Stimulated activated CD4-positive, alpha-beta T cell treated with anti-CD3 and anti-CD28 coated beads, TNF-alpha, amount 100 ng/mL, for 4 hours (primary cell): ENCODE results near the gene ZBTB8OS.
"Not testable (repeated sequence)": the region's sequence is repeated elsewhere in the genome, so short reads cannot be mapped to it uniquely, and the experiment has no call there.

ENCODE experiments used
- DNase-seq, 3 experiments: peaks; one replicate each; pipeline ENCODE4 v3.0.0-alpha.2; 2020; ENCODE audit warnings: low read depth in 3 of 3

Gene ZBTB8OS

DNA sequence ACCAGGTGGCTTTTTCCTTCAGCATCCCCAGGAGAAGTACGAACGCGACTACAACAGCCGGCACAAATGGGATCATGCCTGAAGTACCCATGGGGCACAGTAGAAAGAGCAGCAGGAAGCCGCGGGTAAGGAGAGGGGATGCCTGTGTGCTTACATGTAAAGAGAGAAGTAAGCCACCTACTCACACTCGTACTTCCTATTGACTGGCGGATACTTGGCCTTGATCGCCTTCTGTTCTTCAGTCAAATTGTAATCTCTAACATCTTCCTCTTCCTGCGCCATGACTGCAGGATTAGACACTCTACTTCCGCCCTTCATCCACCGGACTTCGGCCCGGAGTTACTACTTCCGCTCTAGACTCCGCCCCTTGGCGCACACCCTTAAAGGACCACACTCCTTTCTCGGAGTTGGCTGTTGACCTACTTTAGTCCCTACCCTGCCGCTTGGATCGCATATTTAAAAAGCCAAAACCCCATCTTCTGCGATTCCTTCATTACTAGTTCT is at the start of gene ZBTB8OS:
ZBTB8OS (minus strand) TSS at position 303 of the 504 bp plus-strand sequence; CDS start at position 282, 21 bp downstream.
- peak; percentile 64 to 80 (median 66) for DNase-seq

DNA sequence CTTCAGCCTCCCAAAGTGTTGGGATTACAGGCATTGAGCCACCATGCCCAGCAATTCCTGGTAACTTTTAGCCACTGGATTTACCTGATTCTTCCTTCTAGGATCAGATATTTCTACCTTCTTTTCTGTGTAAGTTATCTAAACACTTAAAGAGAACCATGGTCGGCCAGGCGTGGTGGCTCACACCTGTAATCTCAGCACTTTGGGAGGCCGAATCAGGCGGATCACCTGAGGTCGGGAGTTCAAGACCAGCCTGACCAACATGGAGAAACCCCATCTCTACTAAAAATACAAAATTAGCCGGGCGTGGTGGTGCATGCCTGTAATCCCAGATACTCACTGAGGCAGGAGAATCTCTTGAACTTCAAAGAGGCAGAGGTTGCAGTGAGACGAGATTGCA is 46.6 kb upstream of the ZBTB8OS start:
- DNase-seq, result not testable (repeated sequence)

DNA sequence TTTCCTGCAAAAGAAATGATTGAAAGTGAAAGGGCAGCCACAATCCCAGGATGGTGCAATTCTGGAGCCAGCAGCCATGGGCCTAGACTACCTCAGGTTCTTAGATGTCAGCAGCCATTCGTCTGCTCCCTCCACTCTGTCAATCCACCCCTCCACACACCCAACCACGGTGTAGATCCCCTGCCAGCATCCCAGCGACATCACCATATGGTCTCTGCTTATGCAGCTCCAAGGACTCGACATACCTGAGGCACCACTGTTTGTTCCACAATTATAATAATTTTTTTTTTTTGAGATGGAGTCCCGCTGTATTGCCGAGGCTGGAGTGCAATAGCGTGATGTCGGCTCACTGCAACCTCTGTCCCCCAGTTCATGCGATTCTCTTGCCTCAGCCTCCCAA is 45.7 kb upstream of the ZBTB8OS start:
- DNase-seq, result no peak

DNA sequence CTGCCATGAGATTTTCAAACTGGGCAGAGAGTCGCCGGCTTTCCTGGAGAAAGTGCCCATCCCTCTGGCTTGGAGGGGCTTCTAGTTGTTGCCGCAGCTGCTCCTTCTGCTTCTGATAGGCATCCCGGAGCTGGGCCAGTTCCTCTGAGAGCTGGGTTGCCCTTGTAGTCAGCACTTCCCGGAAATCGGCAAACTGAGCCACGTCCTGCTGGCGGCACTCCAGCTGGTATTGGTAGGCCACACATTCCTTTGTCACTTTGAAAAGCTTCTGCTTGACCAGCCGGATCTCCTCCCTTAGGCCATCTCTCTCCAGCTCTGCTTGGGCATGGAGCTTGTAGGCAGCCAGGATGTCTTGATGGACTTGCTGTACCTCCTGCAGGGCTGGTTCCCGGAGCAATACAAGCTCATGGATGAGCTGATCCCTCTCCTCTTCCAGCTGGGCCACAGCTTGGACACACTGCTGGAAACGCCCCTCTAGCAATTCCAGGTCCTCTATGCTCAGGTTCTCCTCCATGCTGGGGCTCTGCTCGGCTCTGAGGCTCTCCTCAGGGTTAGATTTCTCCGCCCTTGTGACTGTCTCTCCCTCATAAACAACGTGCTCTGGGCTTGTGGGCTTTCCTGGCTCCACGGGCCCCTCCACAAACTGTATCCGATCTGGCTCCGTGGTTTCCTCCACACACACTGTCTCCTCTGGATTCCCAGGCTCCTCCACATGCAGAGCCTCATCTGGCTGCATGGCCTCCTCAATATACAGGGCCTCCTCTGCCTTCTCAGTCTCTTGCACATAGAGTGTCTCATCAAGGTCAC is 45.0 kb upstream of the ZBTB8OS start:
- DNase-seq, result no peak

DNA sequence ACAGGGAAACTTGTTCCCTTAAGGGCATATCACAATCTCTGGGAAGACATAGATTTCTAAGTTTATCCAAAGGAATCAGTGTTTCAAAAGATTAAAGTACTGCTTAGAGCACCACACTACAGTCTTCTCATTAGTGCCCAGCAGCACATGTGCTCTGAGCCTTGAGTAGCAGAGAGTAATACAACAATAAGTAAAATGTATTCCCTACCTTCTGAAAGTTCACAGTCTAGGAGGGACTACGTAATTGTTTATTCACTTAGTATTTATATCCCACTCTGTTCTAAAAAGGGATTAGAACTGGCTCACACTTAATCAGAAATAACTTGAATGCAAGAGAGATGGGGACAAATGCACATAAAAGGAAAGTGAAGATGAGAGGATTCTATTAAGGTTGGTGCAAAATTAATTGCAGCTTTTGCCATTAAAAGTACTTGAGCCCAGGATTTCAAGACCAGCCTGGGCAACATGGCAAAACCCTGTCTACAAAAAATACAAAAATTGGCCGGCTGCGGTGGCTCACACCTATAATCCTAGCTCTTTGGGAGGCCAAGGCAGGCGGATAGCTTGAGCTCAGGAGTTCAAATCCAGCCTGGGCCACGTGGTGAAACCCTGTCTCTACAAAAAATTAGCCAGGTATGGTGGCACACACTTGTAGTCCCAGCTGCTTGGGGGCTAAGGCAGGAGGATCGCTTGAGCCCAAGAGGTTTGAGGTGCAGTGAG is 43.3 kb upstream of the ZBTB8OS start:
- no peak for DNase-seq

DNA sequence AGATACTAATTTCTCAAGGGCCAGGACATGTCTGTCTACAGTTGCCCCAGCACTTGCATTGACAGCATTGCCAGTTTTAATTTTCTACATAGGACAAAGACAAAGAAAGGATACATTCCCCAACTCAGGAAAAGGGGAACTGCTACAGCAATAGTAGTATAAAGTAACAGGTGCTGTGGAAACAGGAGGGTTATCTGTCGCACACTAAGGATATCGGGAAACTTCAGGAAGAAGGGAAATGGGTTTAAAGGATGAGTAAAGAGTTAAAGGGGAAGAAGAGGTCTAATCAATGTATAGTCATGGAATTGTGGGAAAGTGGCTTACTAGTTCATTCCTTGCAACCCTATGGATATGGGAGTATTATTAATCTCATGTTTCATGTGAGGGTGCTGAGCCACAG is 36.0 kb upstream of the ZBTB8OS start:
- DNase-seq, result no peak

DNA sequence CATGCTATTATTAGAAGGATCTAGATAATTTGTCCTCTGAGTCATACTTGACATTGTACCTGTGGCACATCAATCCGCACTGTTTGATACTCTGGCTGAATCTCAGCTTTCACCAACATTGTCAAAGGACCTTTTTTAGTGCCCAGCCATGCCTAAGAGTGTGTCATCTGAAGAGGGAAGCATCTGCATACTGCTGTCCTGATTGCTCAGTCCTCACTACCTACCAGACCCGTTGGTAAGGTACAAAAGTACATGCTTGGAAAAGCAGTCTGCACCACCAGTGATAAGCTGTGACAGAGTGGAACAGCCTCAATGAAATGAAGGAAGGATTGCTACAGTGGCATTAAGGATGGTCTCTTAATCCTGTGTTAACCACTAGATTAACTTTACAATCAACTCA is 35.1 kb upstream of the ZBTB8OS start:
- DNase-seq, result no peak

DNA sequence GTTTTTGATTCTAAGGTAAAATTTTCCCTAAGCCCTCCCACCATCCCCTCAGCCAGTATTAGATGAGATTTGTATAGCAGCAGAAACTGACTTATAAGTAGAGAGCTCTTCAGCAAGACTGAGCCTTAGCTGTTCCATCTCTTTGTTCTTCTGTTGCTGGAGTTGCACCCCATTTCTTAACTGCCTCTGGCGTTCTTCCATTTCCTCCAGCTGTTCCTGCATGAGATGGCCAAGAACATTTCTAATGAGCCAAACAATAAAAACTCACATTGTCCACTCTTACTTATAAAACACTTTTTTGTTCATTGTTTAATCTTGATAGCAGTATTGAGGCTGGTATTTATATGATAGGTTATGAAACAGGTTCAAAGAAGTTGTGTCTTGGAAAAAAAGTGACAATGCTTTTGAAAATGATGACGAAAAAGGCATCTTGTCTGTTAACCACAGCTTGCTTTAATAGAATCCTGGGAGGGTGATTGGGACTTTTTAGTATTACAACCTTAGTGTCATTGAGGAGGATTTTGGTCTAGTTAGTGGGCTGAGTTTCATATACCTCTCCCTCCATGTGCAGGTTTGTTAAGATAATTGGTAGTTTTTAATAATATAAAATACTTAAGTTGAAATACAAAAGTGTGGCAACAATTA is 33.9 kb upstream of the ZBTB8OS start:
- DNase-seq, result no peak

DNA sequence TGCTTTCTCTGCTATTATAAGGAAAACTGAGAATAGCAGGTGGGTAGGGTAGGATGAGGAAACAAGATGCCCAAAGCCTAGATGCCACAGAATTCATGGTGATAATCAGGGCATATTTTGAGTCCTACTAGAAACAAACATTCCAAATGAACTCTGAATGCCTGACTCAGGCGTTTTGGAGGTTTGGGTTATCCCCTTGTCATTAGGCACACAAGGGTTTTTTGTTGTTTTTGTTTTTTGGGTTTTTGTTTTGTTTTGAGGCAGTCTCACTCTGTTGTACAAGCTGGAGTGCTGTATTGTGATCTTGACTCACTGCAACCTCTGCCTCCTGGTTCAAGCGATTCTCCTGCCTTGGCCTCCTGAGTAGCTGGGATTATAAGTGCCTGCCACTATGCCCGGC is 33.0 kb upstream of the ZBTB8OS start:
- DNase-seq, result no peak

DNA sequence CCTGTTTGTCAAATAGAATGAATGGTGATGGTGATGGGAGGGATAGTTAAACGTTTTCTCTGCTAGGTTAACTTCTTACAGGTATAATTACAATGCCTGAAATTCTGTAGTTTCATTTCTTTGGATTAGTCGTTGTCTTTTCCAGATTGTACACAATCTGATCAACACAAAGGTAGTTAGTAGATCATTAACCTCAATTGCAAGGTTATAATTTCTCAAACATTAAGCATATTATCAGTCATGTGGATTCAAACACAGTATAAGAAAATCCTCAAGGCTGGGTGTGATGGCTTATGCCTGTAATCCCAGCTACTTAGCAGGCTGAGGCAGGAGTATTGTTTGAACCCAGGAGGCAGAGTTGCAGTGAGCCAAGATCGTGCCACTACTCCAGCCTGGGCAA is 31.6 kb upstream of the ZBTB8OS start:
- DNase-seq, result no peak

DNA sequence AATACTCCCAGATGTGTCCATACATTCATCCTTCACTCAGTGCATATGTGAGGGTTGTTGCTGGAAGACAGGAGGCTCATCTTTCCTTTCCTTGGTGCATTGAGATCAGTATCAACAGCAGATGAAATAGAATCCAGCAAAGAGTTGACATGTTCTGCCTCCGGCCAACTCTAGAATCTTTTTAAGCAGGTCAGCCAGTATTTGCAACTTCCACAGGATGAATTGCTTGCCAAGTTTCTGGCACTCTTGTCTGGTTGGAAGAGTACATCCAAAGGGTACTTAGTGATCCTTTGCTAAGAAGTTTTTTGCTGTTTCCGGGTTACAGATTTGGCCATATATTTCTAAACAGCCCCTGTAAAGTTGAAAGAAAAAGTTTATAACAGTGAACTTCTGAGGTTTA is 31.2 kb upstream of the ZBTB8OS start:
- no peak for DNase-seq

DNA sequence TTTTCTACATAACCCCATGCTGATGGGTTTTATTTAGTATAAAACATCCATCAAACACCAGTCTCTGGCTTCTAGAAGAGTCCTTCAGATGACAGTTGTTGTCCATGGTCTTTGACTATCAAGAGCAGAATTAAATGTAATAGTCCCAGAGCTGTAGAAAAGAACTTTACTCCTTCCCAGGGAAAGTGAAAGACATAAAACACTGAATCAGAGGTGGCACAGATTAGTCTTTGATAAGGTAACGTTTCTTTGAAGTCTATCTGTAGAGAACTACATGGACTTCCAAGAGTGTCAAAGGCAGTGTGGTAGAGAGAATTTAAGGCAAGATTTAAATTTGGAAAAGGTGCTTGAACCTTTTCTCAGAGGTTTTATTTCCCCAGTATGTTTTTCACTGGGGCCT is 30.3 kb upstream of the ZBTB8OS start:
- no peak for DNase-seq

DNA sequence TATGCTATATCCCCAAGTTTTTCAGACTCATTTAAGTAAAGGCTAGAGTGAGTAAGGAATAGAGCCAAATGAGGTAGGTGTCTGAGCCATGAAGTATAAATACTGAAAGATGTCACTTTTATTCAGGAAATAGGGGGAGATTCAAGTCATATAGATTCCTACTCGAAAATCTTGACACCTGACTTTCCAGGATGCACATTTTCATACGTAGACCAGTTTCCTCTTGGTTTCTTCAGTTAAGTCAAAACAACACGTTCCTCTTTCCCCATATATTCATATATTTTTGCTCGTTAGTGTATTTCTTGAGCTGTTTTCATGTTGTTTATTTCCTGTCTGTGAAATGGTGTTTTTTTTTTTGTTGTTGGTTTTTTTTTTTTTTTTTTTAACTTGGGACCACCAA is 29.6 kb upstream of the ZBTB8OS start:
- DNase-seq, result not testable (repeated sequence)

DNA sequence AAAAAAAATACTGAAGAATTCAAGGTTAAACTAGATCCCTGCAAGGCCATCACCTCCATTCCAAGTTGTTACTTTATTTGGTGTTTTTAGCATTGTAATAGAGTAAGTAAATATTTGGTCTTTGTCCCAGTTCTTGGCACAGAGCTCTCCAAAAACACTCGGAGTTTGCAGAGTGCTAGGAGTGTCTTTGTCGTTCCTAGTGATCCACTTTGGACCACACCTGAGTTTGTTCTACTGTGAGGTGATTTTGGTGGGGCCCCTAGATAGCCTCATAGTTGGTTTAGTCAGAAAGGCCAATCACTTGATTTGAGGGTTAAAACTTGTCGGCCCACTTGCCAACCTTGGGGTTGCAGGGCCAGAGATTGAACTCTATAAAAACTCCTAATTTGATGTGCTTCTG is 26.6 kb upstream of the ZBTB8OS start:
- DNase-seq, result no peak

DNA sequence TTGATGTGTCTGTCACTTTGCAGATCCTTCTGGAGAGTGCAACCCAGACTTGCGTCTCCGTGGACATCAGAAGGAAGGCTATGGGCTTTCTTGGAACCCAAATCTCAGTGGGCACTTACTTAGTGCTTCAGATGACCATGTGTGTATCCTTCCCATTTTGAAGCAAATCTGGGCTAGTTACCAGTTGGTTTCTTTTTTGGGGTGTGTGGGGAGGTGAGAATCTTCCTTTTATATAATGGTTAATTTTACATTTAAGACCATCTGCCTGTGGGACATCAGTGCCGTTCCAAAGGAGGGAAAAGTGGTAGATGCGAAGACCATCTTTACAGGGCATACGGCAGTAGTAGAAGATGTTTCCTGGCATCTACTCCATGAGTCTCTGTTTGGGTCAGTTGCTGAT is 18.4 kb upstream of the ZBTB8OS start:
- not testable (repeated sequence) for DNase-seq

DNA sequence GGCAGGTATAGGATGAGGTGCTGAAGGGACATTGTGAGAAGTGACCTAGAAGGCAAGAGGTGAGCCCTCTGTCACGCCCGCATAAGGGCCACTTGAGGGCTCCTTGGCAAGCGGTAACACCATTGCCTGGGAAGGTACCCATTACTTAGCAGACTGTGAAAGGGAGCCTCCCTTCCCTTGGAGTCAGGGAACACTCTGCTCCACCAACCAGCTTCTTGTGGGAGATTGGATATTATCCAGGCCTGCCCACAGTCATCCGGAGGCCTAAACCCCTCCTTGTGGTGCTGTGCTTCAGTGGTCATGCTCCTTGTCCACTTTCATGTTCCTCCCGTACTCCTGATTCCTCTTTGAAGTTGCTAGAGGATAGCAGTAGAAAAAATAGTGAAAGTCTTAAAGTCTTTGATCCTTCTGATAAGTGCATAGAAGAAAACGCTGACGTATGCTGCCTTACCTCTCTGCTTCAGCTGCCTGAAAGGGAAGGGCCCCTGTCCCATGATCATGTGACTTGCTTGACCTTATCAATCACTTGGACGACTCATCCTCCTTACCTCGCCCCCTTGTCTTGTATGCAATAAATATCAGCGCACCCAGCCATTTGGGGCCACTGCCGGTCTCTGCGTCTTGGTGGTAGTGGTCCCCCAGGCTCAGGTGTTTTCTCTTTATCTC is 16.7 kb upstream of the ZBTB8OS start:
- no peak for DNase-seq

DNA sequence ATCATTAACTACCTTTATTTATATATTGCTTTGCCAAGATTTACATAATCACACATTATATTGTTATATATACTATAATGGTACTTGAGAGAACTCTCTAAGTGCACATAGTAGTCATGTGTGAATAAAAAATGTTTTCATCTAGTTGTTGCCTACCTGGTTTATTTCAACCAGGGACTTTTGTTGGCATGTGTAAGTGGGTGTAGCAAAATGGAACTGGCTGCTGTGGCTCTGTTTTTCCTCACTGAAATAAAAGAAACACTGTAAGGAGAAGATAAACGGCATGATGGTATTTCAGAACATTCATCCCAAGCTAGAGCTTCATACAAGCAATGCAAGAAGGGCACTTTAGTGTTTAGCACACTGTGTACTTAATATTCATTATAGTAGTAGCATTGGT is 15.6 kb upstream of the ZBTB8OS start:
- DNase-seq, result no peak

DNA sequence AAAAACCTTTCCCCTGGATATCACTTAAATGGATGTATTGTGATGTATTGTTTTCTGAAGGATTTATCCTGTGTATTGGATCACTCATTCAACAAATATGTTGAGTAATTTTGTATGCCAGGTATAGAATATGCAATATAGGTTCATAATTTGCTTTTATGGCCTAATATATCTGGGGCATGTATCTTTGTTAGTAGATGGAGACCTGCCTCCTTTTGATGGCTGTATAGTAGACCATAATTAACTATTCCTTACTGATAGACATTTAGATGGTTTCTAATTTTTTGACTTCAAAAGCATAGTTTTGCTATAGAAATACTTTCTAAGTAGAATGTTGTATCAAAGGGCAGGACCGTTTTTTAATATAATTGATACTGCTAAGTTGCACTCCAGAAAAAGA is 9.2 kb upstream of the ZBTB8OS start:
- DNase-seq, result no peak

DNA sequence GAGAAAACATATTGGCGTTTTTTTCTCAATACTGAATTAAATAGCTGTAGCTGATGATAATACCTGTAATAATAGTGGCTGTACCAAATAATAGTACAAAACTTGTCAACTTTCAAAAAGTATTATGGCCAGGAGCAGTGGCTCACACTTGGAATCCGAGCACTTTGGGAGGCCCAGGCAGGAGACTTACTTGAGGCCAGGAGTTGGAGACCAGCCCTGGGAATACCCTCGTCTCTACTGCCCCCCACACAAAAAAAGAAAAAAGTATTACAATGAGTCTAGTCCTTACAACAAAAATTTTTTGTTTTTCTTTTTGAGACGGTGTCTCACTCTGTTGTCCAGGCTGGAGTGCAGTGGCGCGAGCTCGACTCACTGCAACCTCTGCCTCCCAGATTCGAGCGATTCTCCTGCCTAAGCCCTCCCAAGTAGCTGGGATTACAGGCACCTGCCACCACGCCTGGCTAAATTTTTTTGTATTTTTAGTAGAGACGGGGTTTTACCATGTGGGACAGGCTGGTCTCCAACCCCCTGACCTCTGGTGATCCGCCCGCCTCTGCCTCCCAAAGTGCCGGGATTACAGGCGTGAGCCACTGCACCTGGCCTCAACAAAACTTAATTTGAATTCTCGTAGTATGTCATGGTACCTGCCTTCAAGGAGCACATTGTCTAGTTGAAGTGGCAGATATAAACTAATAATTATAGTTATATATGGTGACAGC is 2.1 kb upstream of the ZBTB8OS start:
- DNase-seq, result no peak

DNA sequence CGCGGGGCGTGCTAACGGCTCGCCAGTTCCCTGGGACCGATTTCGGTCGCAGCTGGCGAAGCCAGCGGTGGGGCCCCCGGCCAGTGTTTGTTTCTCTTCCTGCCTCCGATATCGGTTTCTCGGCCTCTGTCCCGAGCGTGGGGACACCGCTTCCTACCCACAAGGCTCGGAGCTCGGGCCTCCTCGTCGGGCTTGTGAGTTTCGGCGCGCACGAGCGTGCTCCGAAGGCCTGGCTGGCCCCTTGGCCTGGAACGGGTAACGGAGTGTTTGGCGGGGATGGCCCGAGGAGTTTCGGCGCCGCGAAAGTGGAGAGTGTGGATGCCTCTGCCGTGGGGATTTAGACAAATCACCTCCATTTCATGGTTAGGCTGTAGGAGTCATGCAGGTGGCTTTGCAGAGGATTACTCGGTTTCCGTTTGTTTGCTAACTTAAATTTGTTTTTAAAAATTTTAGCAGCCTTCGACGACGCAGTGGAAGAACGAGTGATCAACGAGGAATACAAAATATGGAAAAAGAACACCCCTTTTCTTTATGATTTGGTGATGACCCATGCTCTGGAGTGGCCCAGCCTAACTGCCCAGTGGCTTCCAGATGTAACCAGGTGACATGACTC is 1.2 kb upstream of the ZBTB8OS start:
- peak in 1 of 3 experiments; percentile 2 for DNase-seq
